Non-pigmented ciliary epithelial cell (primary cell): ENCODE results near the gene TPGS2.
"Not testable (repeated sequence)": the region's sequence is repeated elsewhere in the genome, so short reads cannot be mapped to it uniquely, and the experiment has no call there.

Experiments used
- DNase-seq: peaks from one replicate; pipeline ENCODE4 v3.0.0-alpha.2; 2010; ENCODE audit warnings: low read depth

The TPGS2 gene

GRCh38 chr18:36828630-36829361 is at the start of gene TPGS2, which contains the start of gene KIAA1328:
Gene TPGS2, minus strand, starts transcription at chr18:36829002. Its CDS starts 235 bp downstream, at chr18:36828767.
Gene KIAA1328, plus strand, starts transcription at chr18:36829127. Its CDS starts 12 bp downstream, at chr18:36829139.
- DNase-seq = no peak

GRCh38 chr18:36873826-36874225 is 45.0 kb upstream of the TPGS2 start:
- not testable (repeated sequence) for DNase-seq

- no peak for DNase-seq
These were observed 43.5 kb upstream of the TPGS2 start for GRCh38 chr18:36872329-36872728.

GRCh38 chr18:36871801-36872200 is 43.0 kb upstream of the TPGS2 start:
- no peak for DNase-seq

GRCh38 chr18:36867056-36867455 is 38.3 kb upstream of the TPGS2 start:
- DNase-seq = no peak

- DNase-seq = no peak
These were observed 33.4 kb upstream of the TPGS2 start for GRCh38 chr18:36862182-36862581.

GRCh38 chr18:36856815-36857214 is 28.0 kb upstream of the TPGS2 start:
- no peak for DNase-seq

- DNase-seq = no peak
These were observed 22.4 kb upstream of the TPGS2 start for GRCh38 chr18:36851202-36851590.

- peak; percentile 91 for DNase-seq
These were observed 21.9 kb upstream of the TPGS2 start for GRCh38 chr18:36850527-36851201.

GRCh38 chr18:36849288-36850006 is 20.6 kb upstream of the TPGS2 start:
- no peak for DNase-seq

- DNase-seq = no peak
These were observed 19.8 kb upstream of the TPGS2 start for GRCh38 chr18:36848609-36849008.

GRCh38 chr18:36843784-36844183 is 15.0 kb upstream of the TPGS2 start:
- DNase-seq = no peak

- no peak for DNase-seq
These were observed 14.4 kb upstream of the TPGS2 start for GRCh38 chr18:36843199-36843598.

- DNase-seq = no peak
These were observed 11.0 kb upstream of the TPGS2 start for GRCh38 chr18:36839835-36840234.

- no peak for DNase-seq
These were observed 7.1 kb upstream of the TPGS2 start for GRCh38 chr18:36835927-36836326.

GRCh38 chr18:36833120-36833519 is 4.3 kb upstream of the TPGS2 start:
- no peak for DNase-seq

- no peak for DNase-seq
These were observed 2.3 kb upstream of the TPGS2 start for GRCh38 chr18:36831139-36831538.

- DNase-seq = no peak
These were observed 1.3 kb upstream of the TPGS2 start for GRCh38 chr18:36830158-36830495.

GRCh38 chr18:36829362-36830157 is 758 bp upstream of the TPGS2 start:
- no peak for DNase-seq

GRCh38 chr18:36828157-36828629 is 609 bp downstream of the TPGS2 start:
- no peak for DNase-seq

- no peak for DNase-seq
These were observed 2.2 kb downstream of the TPGS2 start for GRCh38 chr18:36826556-36826955.

GRCh38 chr18:36825526-36825925 is 3.3 kb downstream of the TPGS2 start:
- no peak for DNase-seq
